Osteocyte (in vitro differentiated cells): Measurements from ENCODE around the gene KCNIP4. TPM values are rescaled to one million over a fixed set of nuclear protein-coding genes. Genes with fewer than 3 reads are reported as not detected.

Experiments
- DNase-seq: peaks from one replicate; pipeline ENCODE4 v3.0.0; 2021; ENCODE audit warnings: mixed read lengths; ENCODE audit not compliant: unreplicated experiment; ENCODE audit errors: extremely low spot score
- H3K27ac Mint-ChIP-seq: one replicate; pipeline ENCODE4 v1.8.0; 2021; ENCODE audit warnings: mild to moderate bottlenecking, mixed read lengths; ENCODE audit not compliant: unreplicated experiment
- H3K27me3 Mint-ChIP-seq: one replicate; pipeline ENCODE4 v1.8.0; 2021; ENCODE audit warnings: mixed read lengths; ENCODE audit not compliant: unreplicated experiment
- H3K36me3 Mint-ChIP-seq: one replicate; pipeline ENCODE4 v1.8.0; 2021; ENCODE audit warnings: mixed read lengths; ENCODE audit not compliant: unreplicated experiment
- H3K4me1 Mint-ChIP-seq: one replicate; pipeline ENCODE4 v1.8.0; 2021; ENCODE audit warnings: mixed read lengths; ENCODE audit not compliant: unreplicated experiment
- H3K4me3 Mint-ChIP-seq: one replicate; pipeline ENCODE4 v1.8.0; 2021; ENCODE audit warnings: mild to moderate bottlenecking, moderate library complexity, mixed read lengths; ENCODE audit not compliant: unreplicated experiment
- H3K9me3 Mint-ChIP-seq: one replicate; pipeline ENCODE4 v1.8.0; 2021; ENCODE audit warnings: mixed read lengths; ENCODE audit not compliant: unreplicated experiment
- total RNA-seq: library from RNA; stranded (reverse); gene quantifications from 2 replicates; pipeline ENCODE4 v1.2.1, GENCODE V29; 2021
- TF ChIP-seq, protein P1 (sequence below): fragments of 200-600 bp; sonication (generic); IDR thresholded peaks from 2 replicates; pipeline ENCODE4 v1.5.0; 2021; ENCODE audit warnings: antibody characterized with exemption, mild to moderate bottlenecking, moderate library complexity

Gene KCNIP4
- total RNA-seq, 1 donor from 2014 or later = 0.24 TPM

DNA sequence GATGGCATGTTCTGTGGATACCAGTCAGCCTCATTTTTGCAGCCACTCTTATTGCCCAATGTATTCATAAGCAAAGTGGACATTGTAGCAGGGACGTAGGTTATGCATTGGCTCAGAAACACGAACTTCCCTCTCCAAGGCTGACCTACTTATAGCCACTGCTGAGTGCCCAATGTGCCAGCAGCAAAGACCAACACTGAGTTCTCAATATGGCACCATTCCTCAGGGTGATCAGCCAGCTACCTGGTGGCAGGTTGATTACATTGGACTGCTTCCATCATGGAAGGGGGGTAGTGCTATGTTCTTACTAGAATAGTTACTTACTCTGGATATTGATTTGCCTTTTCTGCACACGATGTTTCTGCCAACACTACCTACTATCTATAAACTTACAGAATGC lies 306.9 kb downstream of the KCNIP4 start:
- no peak for DNase-seq
- H3K27ac Mint-ChIP-seq = no peak overlapping the region
- no peak overlapping the region for H3K4me3 Mint-ChIP-seq
- H3K27me3 Mint-ChIP-seq = no peaks in the 10 kb centered on the region
- no peaks in the 10 kb centered on the region for H3K4me1 Mint-ChIP-seq
- H3K36me3 Mint-ChIP-seq = no peaks in the 10 kb centered on the region
- no peaks in the 10 kb centered on the region for H3K9me3 Mint-ChIP-seq
- TF ChIP-seq, protein P1, sequence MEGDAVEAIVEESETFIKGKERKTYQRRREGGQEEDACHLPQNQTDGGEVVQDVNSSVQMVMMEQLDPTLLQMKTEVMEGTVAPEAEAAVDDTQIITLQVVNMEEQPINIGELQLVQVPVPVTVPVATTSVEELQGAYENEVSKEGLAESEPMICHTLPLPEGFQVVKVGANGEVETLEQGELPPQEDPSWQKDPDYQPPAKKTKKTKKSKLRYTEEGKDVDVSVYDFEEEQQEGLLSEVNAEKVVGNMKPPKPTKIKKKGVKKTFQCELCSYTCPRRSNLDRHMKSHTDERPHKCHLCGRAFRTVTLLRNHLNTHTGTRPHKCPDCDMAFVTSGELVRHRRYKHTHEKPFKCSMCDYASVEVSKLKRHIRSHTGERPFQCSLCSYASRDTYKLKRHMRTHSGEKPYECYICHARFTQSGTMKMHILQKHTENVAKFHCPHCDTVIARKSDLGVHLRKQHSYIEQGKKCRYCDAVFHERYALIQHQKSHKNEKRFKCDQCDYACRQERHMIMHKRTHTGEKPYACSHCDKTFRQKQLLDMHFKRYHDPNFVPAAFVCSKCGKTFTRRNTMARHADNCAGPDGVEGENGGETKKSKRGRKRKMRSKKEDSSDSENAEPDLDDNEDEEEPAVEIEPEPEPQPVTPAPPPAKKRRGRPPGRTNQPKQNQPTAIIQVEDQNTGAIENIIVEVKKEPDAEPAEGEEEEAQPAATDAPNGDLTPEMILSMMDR = no peak

DNA sequence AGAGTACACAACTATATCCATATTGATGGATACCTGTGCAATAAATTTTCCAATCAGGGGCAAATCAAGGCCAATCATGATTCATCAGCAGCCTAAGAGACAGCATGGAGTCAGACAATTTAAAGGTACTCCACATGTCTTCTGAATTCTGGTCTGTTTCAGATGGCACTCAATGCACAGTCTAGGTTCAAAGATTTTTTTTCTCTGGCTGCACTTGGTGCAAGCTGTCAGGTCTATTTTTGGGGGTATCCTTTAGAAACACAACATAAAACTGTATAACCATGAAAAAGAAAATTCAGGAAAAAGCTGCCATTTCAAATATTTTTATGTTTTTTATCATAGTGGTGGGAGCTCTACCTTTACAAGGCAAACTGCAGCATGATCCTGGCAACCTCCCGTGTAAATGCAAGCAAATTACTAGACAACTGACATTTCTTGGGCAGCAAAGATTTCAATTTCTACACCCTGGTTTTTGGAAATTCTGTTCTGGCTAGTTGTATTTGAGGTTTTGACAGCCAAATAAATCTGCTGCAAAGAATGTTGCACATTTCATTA lies 310.3 kb downstream of the KCNIP4 start:
- Mint-ChIP-seq H3K36me3 (no peaks in the 10 kb centered on the region), H3K4me3 (no peak overlapping the region), H3K27me3 (no peaks in the 10 kb centered on the region), H3K4me1 (no peaks in the 10 kb centered on the region), H3K27ac (no peak overlapping the region), H3K9me3 (peaks cover 3% of the 10 kb centered on the region)
- TF ChIP-seq, protein P1 = no peak
- no peak for DNase-seq

DNA sequence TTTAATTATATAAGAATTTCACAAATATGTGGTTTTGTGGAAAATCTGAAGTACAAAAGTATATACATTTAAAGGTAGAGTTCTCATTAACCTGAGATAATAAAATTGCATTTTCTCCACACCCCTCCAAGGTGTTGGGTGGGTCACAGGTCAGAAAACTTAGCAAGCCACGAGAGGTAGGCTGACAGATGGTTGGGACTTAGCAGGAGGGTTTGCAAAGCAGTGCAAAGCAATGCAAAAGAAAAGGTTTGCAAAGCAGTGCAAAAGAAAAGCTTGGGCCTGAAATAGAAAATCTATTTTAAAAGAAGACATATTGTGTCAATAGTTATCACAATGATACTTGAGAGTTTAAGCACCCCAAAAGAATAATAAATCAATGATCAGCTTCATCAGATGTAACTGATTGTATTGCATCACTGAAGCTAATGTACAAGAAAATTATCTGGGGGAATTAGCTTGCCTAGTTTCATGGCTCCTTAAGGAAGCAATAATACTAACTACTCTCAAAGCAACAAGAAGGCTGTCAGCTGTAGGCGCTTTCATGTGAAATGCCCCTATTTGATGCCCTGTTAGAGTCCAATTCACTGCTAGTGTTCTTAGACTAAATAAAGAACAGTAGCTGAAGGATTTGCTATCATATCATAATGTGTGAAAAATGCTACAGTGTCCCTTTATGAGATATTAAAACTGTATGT lies 319.5 kb downstream of the KCNIP4 start:
- no peak overlapping the region for H3K4me3 Mint-ChIP-seq
- TF ChIP-seq, protein P1 = no peak
- DNase-seq = no peak
- H3K27me3 Mint-ChIP-seq = no peaks in the 10 kb centered on the region
- H3K27ac Mint-ChIP-seq = no peak overlapping the region
- H3K36me3 Mint-ChIP-seq = no peaks in the 10 kb centered on the region
- no peaks in the 10 kb centered on the region for H3K4me1 Mint-ChIP-seq
- no peaks in the 10 kb centered on the region for H3K9me3 Mint-ChIP-seq

DNA sequence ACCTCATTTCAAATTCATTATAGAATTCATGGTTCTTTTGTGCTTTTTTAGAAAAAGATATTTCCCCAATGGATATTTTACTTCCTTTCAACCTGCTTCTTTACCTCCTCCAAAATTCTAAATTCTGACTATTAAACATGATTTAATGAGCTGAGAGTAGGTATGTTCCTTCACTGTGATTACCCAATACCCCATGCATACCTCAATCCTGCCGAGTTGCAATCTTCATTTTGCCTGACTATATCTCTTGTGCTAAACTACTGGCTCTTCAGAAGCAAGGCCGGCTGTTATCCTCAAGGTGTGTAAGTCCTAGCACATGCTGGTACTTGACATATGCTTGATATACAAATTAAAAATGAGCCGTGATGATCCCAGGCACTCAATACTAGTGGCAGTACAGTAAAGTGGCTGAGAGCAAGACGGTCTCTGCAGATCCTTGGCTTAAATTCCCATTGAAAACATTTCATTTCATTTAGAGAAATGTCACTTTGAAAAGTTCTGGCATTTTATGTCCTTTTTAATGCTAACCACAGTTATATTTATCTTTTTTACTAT lies 320.4 kb downstream of the KCNIP4 start:
- Mint-ChIP-seq H3K4me3 (no peak overlapping the region), H3K27ac (no peak overlapping the region), H3K27me3 (no peaks in the 10 kb centered on the region), H3K36me3 (no peaks in the 10 kb centered on the region), H3K9me3 (no peaks in the 10 kb centered on the region), H3K4me1 (no peaks in the 10 kb centered on the region)
- TF ChIP-seq, protein P1 = no peak
- DNase-seq = no peak

DNA sequence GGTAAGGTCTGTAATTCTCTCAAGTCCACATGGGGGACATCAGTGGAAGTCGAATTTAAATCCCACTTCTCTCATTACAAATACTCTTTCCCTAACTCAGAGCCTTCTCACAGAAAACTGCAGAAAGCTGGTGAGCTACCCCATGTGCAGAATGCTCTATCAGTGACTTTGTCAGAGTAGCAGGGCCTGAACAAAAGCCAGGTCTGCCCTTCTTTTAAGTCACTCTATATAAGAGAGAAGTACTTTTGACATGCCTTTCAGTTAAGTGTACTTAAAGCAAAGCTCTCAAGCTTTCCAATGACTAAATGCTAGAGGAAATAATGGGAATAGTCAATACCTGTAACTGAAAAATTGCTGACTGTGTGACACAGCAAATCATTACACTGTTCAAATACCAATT lies 323.1 kb downstream of the KCNIP4 start:
- Mint-ChIP-seq H3K27ac (no peak overlapping the region), H3K27me3 (peaks cover 5% of the 10 kb centered on the region), H3K4me1 (no peaks in the 10 kb centered on the region), H3K9me3 (no peaks in the 10 kb centered on the region), H3K36me3 (no peaks in the 10 kb centered on the region), H3K4me3 (no peak overlapping the region)
- TF ChIP-seq, protein P1 = no peak
- no peak for DNase-seq
